Stimulated activated CD8-positive, alpha-beta memory T cell treated with anti-CD3 and anti-CD28 coated beads, Interleukin-4, amount 100 ng/mL, for 1 hour (primary cell): ENCODE measurements around the gene SEMA3G.

ENCODE experiments used
- DNase-seq, 2 donors: peaks; one replicate each; pipeline ENCODE4 v3.0.0-alpha.2; 2020; ENCODE audit warnings: low read depth in 2 of 2, low spot score in 1 of 2

Gene SEMA3G

DNA sequence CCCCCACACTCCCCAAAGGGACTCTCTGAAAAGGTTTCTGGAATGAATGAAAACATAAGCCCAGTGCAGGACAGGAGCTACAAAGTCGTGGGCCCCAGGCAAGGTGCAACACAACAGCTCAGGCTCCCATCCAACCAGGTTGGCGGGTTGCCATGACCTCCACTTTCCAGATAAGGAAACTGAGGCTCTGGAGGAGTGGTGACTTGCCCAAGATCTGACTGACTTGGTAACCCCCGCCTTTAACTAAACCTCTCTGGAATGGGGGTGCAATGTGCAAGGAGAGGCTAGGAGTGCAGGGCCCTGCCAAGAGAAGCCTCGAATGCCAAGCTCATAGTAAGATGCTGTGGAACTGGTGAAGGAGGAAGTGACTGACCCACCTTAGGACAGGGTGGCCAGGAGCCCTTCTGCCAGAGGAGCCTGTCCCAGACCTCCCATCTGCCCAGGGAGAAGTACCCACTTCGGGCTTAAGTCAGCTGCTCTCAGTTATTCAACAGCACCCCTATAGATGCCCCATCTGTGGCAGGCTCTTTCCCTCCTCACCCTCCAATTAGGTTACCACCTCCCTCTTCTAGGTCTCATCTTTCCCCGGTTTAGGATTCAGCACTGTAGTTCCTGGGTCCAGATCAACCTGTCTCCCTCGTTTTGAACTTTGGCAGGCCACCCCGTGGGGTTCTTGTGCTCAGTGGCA is 9.5 kb upstream of the SEMA3G start:
- no peak for DNase-seq

DNA sequence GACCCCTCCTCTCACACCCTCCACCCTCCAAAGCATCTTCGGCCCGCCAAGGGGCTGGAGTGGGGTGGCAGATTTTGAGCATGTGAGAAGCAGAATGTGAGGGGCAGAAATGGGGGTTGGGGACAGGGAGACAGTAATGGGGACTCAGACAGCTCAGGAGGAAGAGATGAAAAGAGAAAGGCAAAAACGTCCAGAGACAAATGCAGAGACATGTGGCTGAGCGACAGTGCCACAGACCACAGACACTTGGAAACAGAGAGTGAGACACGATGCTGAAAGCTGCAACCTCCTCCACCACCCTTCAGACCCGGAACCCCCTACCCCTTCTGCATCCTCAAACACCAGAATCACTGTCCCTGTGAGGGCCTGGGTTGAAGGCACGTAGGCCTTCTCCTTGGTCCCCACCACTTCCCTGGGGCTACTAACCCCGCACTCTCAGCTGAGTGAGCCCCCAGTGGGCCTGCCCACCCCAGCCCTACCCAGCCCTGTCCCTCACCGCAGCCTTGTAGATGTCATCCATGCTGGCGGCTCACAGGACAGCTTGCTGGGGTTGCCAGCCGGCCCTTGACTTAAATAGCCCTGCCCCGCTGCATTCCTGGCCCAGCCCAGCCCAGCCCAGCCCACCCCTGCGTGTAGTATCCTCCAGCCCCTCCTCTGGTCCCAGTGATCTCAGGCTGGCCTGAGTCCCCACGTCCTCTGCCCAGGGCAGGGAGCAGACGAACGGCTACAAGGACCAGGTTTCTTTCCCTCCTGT is 8.8 kb upstream of the SEMA3G start, which contains the start of gene TNNC1:
TSS of gene TNNC1 (minus strand) at position 546 of the 754 bp plus-strand sequence. CDS start at position 520, 26 bp downstream.
- no peak for DNase-seq

DNA sequence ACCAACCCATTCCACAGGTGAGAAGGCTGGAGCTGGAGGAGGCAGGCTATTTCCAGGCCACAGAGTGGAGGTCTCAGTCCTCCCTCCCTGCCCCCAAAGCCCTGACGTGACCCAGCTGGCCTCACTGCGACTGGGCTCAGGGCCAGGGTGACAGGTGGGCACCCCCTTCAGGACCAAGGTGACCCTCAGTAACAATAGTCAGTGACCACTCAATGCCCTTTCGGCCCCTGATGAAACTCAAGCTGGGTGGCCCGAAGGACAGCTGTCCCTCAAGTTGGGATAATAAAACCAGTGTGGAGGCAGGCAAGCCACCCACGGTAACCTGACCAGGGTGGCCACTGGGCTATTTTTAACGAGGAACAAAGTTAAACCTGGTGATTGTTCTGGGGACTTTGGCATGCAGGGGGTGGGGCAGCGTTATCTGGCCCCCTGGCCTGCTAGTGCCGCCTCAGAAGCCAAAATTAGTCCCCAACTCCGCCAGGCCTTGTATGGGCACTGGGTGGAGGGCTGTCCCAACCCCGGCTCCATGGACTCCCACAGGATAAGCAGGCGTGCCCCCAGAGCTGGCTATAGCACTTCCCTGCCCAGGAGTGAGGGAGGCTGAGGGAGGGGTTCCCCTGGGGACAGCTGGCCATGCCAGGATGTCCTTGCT is 7.8 kb upstream of the SEMA3G start:
- DNase-seq, result no peak

DNA sequence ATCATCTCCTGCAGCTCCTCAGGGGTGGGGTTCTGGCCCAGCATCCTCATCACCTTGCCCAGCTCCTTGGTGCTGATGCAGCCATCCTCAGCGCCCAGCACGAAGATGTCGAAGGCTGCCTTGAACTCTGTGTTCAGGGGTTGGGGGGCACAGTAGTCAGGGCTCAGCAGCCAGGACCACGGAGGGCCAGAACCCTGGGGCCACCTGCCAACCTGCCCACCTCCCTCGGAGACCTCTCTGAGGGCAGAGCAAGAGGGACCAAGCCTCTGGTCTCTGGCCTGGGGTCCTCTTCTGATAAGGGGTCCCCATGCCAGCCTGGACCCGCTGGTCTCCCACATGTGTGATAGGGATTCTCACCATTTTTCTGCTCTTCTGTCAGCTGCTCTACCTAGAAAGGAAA is 7.2 kb upstream of the SEMA3G start:
- DNase-seq, result no peak

DNA sequence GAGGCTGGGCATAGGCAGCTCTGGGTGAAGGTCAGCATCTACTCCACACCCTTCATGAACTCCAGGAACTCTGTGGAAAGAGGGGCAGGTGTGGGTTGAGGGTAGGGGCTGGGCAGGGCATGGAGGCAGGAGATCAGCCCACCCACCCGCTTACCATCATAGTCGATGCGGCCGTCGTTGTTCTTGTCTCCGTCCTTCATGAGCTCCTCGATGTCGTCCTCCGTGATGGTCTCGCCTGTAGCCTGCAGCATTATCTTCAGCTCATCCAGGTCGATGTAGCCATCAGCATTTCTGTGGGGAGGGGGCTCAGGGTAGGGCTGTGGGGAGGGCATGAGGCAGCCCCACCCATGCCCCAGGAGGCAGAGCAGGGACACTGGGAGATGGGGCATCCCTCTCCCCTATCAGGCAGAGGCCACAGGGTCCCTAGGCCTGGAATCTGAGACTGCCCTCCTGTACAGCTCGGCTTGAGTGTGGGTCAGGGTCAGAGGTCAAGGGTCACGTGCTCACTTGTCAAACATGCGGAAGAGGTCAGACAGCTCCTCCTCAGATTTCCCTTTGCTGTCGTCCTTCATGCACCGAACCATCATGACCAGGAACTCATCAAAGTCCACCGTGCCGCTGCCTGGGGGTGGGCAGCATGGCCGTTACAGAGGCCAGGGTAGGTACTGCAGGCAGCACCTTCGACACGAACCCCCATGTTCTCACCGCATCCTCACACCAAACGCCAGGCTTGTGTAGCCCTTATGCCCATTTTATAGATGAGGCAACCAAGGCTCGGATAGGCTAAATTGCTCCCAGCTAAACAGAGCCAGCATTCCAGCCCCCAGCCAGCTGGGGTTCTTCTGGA is 6.6 kb upstream of the SEMA3G start:
- DNase-seq, result no peak

DNA sequence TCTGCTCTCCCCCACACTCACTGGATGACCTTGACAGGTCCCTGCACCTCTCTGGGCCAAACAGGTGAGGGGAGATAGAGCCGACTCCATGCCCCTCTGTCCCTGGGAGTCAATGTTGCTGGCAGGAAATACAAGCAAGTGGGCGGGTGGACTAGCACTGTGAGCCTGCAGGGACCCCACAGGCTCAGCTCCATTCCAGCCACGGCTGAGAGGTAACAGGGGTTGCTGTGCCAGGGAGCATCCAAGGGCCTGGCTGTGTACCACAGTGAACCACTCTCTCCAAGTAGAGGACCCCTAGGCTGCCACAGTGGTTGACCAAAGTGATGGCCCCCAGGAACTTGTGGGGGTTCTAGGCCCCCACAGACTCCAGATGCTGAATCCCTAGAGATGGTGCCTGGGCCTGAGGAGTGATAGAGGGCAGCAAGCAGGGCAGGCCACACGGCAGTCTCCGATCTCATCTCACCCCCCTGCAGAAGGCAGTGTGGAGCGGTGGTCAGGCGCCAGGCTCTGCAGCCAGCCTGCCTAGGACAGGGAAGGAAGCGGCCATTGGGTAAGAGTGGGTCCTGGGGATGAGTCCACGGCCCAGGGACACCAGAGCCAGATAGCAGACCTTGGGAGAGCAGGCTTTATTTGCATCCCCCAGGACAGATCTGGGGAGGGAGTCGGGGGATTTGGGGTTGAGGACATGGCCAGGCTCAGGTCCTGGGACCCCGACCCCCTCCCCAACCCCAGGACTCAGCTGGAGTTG is 5.8 kb upstream of the SEMA3G start:
- DNase-seq, result no peak

DNA sequence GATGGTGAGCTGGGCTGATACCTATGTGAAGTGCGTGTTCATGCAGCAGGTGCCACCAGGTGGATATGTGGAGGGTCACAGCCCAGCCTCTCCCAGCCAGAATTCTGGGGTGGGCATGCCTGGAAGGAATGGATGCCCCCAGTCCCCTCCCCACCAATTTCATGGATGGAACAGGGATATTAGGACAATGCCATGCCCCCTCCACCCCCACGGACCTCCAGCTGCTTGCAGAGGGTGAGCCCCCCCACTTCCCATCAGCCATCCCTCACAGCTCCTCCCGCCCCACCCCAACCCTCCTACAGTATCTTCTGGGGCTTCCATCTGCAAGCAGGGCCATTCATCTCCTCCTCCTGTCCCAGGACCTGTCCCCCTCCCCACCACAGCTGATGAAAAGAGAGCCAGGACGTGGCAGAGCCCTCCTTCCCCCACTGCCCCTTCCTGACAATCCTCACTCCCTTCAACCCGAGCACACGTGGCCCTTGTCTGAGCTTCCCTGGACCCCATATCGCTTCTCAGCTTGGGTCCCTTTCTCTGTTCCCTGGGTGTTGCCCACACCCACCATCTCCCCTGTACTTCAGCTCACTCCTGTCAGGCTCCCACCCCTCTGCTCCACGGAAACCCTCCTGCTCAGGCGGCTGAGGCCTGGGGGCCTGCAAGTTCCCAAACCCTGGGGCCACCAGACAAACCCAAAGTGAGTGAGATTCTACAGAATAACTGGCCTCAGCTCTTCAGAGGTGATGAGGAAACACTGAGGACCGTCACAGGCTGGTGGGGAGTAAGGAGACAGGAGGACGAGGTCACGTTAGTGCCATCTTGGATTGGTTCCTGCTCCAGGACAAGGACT is 2.8 kb upstream of the SEMA3G start:
- no peak for DNase-seq

DNA sequence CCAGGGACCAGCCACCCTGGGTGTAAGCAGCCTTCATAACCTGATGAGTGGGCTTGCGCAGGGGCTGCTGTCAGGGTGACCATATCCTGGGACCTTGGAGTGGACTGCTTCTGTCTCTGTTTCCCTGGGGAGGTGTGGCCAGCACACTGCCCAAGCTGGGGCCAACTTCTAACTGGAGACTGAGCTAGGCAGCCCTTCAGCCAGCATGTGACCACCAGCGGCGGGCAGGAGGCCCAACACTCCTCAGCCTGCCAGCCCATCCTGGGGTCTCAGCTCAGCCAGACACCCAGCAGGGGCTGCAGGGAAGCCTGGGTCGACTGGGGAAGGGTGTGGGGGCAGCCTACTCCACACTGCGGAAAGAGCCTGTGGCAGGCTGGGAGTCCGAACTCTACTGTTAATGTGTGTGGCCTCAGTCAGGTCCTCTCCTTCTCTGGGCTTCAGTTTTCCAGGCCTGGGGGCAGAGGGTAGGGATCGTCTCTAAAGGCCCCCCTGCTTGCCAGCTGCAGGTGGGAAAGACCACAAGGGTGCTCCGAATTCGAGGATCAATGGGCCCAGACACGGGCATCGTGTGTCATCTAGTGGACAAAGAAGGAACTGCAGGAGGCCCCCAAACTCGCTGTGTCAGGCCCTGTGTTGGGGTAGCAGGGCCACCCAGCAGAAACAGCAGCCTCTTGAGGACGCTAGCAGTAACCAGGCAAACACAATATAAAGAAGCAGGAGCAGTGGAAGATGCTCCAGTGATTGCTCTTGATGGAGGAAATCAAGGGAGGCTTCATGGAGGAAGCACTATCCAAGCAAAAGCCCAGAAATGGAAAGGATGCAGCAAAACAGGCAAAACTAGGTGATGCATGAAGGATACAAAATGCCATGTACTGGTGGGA is 2.0 kb upstream of the SEMA3G start:
- DNase-seq, result peak; percentile 43 to 48

DNA sequence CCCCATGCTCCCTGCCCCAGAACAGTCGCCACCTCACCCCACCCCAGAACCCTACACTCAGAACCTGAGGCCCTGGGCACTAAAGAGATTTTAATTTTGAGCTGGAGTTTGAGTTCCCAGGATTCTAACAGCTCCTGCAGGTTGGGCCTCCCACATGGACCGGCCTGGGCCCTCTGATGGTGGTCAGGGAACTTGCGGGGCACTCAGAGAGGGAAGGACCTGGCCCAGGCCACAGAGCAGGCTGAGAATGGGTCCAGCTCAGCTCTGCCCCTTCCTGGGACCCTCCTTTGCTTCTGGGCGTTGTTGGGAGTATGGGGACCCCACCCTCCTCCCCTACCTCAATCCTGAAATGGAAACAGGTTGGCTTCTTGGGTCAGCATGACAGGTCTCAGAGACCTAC is 1.1 kb upstream of the SEMA3G start:
- DNase-seq, result no peak

DNA sequence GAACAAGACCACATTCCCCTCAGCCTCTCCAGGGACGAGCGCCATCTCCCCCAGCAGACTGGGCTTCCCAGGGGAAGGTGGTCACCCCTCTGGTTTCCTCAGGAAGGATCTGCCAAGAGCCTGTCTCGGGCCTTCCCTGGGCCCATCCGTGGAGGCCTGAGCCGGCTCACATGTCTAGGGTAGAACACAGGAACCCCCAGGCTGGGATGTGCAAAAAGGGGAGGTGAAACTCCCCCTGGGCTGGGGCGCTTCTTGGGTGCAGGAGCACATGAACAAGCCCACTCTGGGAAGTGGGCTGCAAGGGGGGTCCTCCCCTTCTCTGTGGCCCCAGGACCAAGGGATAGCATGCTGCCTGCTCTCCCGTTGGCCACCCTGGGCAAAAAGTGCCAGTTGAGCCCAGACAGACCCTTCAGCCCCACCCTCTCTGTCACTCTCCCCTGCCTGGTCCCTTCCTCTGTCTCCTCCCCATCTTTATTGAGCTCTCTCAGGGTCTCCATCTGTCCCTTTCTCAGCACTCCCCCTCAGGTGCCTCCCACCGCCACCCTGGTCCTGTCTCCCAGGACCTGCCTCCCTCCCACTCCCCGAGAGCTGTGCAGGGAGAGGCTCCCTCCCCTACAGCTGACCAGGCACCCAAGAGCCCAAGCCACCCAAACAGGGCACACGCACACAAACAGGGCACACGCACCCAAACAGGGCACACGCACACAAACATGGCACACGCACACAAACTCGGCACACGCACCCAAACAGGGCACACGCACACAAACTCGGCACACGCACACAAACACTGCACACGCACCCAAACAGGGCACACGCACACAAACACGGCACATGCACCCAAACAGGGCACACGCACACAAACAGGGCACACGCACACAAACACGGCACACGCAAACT is 864 bp downstream of the SEMA3G start:
- DNase-seq, result no peak

DNA sequence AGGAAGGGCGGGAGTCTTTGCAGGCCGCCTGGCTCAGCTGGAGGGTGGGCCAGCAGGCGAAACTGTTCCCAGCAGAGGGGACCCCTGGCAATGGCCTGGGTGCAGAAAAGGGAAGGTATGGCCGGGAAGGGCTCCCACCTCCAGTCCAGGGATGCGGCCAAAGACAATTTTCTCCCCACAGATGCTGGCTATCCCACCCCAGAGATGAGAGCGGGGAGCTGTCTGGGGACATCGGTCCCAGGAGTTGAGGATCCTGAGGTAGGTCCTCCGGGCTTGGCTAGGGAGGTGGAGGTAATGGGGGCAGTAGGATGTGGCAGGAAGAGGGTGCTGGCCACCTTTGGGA is 1.7 kb downstream of the SEMA3G start:
- DNase-seq, result no peak

DNA sequence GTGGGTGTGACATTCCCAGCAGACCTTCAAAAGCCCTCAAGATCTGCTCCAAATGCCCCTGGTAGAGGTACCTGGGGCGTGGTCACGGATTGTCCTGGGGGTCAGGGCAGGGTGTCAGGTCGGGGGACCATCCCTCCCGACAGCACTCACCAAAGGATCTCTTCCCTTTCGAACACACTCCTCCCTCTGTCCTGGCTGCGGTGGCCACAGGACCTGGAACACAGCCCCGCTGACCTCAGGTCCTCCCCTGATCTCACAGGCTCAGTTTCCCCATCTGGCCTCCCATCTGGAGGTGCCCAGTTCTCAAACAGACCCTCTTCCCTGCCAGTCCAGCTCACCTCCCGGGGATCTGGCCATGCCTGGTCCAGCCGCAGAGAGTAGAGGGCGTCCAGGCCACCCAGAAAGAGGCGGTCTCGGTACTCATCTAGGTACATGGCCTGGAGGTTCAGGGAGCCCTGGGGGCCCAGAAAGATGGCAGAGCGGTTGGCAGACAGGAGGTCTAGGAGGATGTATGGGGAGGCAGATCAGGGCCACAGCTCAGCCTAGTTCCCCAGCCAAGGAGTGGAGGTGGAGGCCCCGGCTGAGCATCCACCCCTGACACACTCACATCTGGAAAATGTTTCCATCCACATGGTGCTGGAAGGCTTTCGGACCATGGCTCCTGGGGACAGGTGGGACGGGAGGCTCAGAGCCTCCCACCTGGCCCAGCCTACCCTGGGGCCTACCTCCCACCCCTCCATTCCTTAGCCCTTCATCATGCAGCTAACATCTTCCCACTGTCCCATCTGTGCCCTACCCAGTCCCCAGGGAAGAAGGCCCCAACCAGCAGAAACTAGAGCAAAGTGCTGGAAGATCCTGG is 2.3 kb downstream of the SEMA3G start:
- DNase-seq, result no peak

DNA sequence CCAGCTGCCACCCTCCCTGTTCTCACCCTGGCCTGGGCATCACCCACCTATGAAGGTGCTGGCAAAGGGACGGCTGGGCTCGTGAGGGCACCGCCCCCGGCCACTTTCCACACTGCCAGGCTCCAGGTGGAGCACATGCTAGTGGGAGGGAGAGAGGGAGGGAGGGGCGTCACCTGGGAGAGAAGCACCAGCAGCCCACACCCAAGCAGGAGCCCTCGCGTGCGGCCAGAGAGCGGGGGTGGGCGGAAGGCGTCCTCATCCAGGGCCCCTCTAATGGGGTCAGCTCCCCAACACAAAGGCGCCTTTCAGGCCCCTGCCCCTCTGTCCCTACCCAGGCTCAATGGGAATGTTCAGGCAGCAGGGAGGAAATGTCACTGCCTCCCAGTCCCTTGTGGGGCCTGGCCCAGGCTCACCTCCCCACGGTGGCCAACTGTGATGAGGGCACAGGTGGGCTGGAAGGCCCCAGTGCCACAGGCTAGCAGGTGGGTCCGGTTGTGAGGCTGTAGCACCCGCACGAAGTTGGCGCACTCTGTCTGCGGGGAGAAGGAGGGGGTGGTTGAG is 3.1 kb downstream of the SEMA3G start:
- no peak for DNase-seq

DNA sequence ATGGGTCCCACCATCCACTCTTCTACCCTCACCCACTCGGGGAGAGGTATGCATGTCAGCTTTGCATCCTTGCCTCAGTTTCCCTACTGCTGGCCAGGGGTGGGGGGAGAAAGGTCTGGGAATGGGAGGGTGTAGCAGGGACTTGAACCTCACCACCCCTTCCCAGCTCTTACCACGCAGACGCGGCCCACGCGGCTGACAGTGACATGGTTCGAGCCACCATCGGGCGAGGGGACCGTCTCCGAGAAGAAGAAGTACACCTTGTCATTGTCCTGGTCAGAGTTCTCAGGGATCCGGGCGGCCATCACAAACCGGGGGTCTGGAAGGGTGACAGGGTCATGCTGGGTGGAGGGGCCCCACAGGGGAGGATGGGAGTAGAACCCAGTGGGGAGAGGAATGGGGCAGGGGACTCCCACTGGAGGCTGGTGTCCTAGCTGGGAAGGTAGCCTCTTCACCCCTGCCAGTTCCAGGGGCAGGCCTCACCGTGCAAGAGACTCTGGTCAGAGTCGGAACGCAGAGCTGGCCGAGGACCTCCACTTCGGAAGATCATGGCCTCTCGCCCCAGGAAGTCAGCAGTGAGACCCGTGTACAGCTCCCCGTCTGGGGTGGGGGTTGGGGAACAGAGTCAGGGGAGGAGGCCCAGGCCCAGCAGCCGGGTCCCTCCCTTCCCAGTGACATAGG is 3.7 kb downstream of the SEMA3G start:
- DNase-seq, result no peak

DNA sequence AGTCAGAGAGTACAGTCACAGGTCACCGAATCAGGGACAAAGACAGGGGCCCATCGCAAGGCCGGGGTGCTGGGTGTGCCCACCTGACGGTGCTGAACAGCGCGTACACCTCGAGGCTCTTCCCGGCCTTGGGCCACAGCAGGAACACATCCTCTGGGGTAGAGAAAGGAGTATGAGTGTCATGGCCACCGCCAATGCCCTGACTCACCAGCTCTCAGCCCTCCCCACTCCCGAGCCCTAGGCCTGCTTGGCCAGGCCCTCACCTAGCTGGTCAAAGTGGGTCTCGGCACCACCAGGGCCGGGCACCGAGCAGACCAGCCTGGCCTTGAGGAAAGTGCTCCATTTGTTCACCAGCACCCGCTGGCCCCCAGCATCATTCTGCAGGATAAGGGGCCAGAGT is 4.2 kb downstream of the SEMA3G start:
- no peak for DNase-seq

DNA sequence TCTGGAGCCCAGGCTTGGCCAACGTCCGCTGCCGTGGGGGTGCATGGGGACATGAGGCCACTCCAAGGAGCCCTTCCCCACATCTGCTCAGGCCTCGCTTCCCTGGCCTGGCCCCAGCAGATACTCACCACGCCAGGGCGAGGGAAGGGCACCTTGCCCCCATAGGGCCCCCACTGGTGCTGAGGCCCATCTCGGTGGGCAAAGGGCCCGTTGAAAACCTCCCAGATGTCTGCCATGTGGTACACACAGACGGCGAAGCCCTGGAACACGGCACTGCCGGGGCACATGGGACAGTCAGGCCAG is 4.7 kb downstream of the SEMA3G start:
- DNase-seq, result no peak
